ENCODE data around the gene SLC35E4. TPM values are rescaled to one million over a fixed set of nuclear protein-coding genes. Genes with fewer than 3 reads are reported as not detected.
"Not testable (repeated sequence)": the region's sequence is repeated elsewhere in the genome, so short reads cannot be mapped to it uniquely, and the experiment has no call there.

The SLC35E4 gene
- total RNA-seq, 1 experiment from 2014 or later = 40.2 TPM

GRCh38 chr22:30650508-30651116 lies 15.0 kb downstream of the SLC35E4 start:
- no peak for DNase-seq (ENCODE audit: low read depth)

- DNase-seq (ENCODE audit: low read depth) = no peak
These were observed 17.3 kb downstream of the SLC35E4 start for GRCh38 chr22:30652852-30653251.

- DNase-seq (ENCODE audit: low read depth) = no peak
These were observed 18.8 kb downstream of the SLC35E4 start for GRCh38 chr22:30654361-30654760.

- no peak for DNase-seq (ENCODE audit: low read depth)
These were observed 20.0 kb downstream of the SLC35E4 start for GRCh38 chr22:30655532-30655931.

- DNase-seq (ENCODE audit: low read depth) = no peak
These were observed 26.5 kb downstream of the SLC35E4 start for GRCh38 chr22:30662040-30662439.

- no peak for DNase-seq (ENCODE audit: low read depth)
These were observed 29.2 kb downstream of the SLC35E4 start for GRCh38 chr22:30664798-30665197.

GRCh38 chr22:30665266-30665665 lies 29.7 kb downstream of the SLC35E4 start:
- DNase-seq (ENCODE audit: low read depth) = no peak

- DNase-seq (ENCODE audit: low read depth) = no peak
These were observed 30.2 kb downstream of the SLC35E4 start for GRCh38 chr22:30665786-30666185.

- DNase-seq (ENCODE audit: low read depth) = no peak
These were observed 31.5 kb downstream of the SLC35E4 start for GRCh38 chr22:30667107-30667493.

GRCh38 chr22:30667494-30668385 lies 32.2 kb downstream of the SLC35E4 start, which contains the start of gene DUSP18:
Gene DUSP18, minus strand, starts transcription at chr22:30667875. Its CDS starts 3,872 bp downstream, at chr22:30664003.
- DNase-seq (ENCODE audit: low read depth) = peak; percentile 89

- DNase-seq (ENCODE audit: low read depth) = no peak
These were observed 32.8 kb downstream of the SLC35E4 start for GRCh38 chr22:30668386-30668710.

GRCh38 chr22:30671071-30671470 lies 35.5 kb downstream of the SLC35E4 start:
- DNase-seq (ENCODE audit: low read depth) = no peak

GRCh38 chr22:30673136-30673535 lies 37.6 kb downstream of the SLC35E4 start:
- DNase-seq (ENCODE audit: low read depth) = no peak

GRCh38 chr22:30674482-30674881 lies 38.9 kb downstream of the SLC35E4 start:
- DNase-seq (ENCODE audit: low read depth) = no peak

- DNase-seq (ENCODE audit: low read depth) = no peak
These were observed 39.9 kb downstream of the SLC35E4 start for GRCh38 chr22:30675436-30675835.

- not testable (repeated sequence) for DNase-seq (ENCODE audit: low read depth)
These were observed 41.0 kb downstream of the SLC35E4 start for GRCh38 chr22:30676565-30676964.

- not testable (repeated sequence) for DNase-seq (ENCODE audit: low read depth)
These were observed 44.5 kb downstream of the SLC35E4 start for GRCh38 chr22:30679895-30680690.

- no peak for DNase-seq (ENCODE audit: low read depth)
These were observed 45.6 kb downstream of the SLC35E4 start for GRCh38 chr22:30680991-30681770.

- DNase-seq (ENCODE audit: low read depth) = no peak
These were observed 46.2 kb downstream of the SLC35E4 start for GRCh38 chr22:30681831-30682230.

- no peak for DNase-seq (ENCODE audit: low read depth)
These were observed 49.6 kb downstream of the SLC35E4 start for GRCh38 chr22:30685178-30685577.

- no peak for DNase-seq (ENCODE audit: low read depth)
These were observed 51.8 kb downstream of the SLC35E4 start for GRCh38 chr22:30687358-30687757.
